HCT116 (cell line): ENCODE data around the gene ZNF576.

ENCODE experiments used
- EZH2phosphoT487 ChIP-seq: fragments of 200-600 bp; IDR thresholded peaks from 2 replicates; pipeline ENCODE4 v1.6.1; 2018; ENCODE audit warnings: antibody characterized with exemption, borderline replicate concordance
- POLR2A ChIP-seq: IDR thresholded peaks from 2 replicates; pipeline ENCODE4 v1.7.0; 2011; ENCODE audit warnings: borderline replicate concordance; ENCODE audit not compliant: insufficient read depth, insufficient read length; ENCODE audit errors: extremely low read depth

DNA sequence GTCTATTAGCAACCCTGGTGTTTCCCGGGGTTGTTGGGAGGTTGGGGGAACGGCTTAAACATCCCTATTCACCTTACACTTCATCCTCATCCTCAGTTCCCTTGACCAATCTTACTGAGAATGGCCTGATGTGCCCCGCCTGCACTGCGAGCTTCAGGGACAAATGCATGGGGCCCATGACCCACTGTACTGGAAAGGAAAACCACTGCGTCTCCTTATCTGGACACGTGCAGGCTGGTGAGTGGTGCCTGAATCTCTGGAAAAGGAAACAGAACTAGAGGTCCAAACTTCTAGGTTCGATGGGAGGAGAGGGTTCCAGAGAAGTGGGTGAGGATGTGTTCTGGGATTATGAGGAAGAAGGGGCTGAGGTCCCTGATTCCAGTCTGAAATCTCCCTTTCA, 14.9 kb upstream of the ZNF576 start:
- no peak for TF ChIP-seq EZH2phosphoT487
- no peak for TF ChIP-seq POLR2A
